NCI-H1092 (cell line): ENCODE data around the gene RHOH.
"Not testable (repeated sequence)": the region's sequence is repeated elsewhere in the genome, so short reads cannot be mapped to it uniquely, and the experiment has no call there.

ENCODE experiments used
- DNase-seq: peaks from one replicate; lab custom pipeline; 2025; lab: John Stamatoyannopoulos, UW

The RHOH gene

GRCh38 chr4:40196724-40197281, at the start of gene RHOH:
Gene RHOH (plus strand): TSS chr4:40197031. CDS start chr4:40243387, 46,356 bp downstream.
- DNase-seq: no peak

GRCh38 chr4:40147490-40147889, 49.3 kb upstream of the RHOH start:
- not testable (repeated sequence) for DNase-seq

GRCh38 chr4:40149960-40150385, 46.9 kb upstream of the RHOH start:
- peak; percentile 61 for DNase-seq

- DNase-seq: no peak
Measured at GRCh38 chr4:40150932-40151331, 45.9 kb upstream of the RHOH start.

- no peak for DNase-seq
Measured at GRCh38 chr4:40152637-40153036, 44.2 kb upstream of the RHOH start.

GRCh38 chr4:40157436-40157835, 39.4 kb upstream of the RHOH start:
- no peak for DNase-seq

- DNase-seq: no peak
Measured at GRCh38 chr4:40160258-40160657, 36.6 kb upstream of the RHOH start.

GRCh38 chr4:40164459-40164858, 32.4 kb upstream of the RHOH start:
- DNase-seq: no peak

- no peak for DNase-seq
Measured at GRCh38 chr4:40165916-40166315, 30.9 kb upstream of the RHOH start.

- DNase-seq: no peak
Measured at GRCh38 chr4:40168070-40168469, 28.8 kb upstream of the RHOH start.

GRCh38 chr4:40170588-40170987, 26.2 kb upstream of the RHOH start:
- DNase-seq: no peak

- no peak for DNase-seq
Measured at GRCh38 chr4:40173470-40173875, 23.4 kb upstream of the RHOH start.

- DNase-seq: no peak
Measured at GRCh38 chr4:40176602-40177001, 20.2 kb upstream of the RHOH start.

- no peak for DNase-seq
Measured at GRCh38 chr4:40177591-40177990, 19.2 kb upstream of the RHOH start.

- no peak for DNase-seq
Measured at GRCh38 chr4:40178672-40179071, 18.2 kb upstream of the RHOH start.

- no peak for DNase-seq
Measured at GRCh38 chr4:40179360-40179759, 17.5 kb upstream of the RHOH start.

GRCh38 chr4:40180356-40180755, 16.5 kb upstream of the RHOH start:
- DNase-seq: no peak

- no peak for DNase-seq
Measured at GRCh38 chr4:40182001-40182400, 14.8 kb upstream of the RHOH start.

GRCh38 chr4:40182954-40183353, 13.9 kb upstream of the RHOH start:
- DNase-seq: no peak

- no peak for DNase-seq
Measured at GRCh38 chr4:40183615-40184411, 13.0 kb upstream of the RHOH start.

- no peak for DNase-seq
Measured at GRCh38 chr4:40185830-40186664, 10.8 kb upstream of the RHOH start.

GRCh38 chr4:40186665-40187014, 10.2 kb upstream of the RHOH start:
- no peak for DNase-seq

- DNase-seq: no peak
Measured at GRCh38 chr4:40187386-40187906, 9.4 kb upstream of the RHOH start.
